Endothelial cell of umbilical vein (primary cell): Measurements from ENCODE around the gene GJE1. TPM values are rescaled to one million over a fixed set of nuclear protein-coding genes. Genes with fewer than 3 reads are reported as not detected.

Source experiments
- BruUV-seq: library from RNA; stranded (reverse); fragments of 400-500 nt; replicated peaks from 2 replicates; lab custom pipeline; 2021; lab: Mats Ljungman, UMichigan
- CTCF ChIA-PET: fragments of 300-600, 350-600 bp; sonication (Branson Sonifier 250); formaldehyde crosslinking; loops from one replicate; lab custom pipeline; 2021; ENCODE audit warnings: antibody characterized with exemption, inconsistent platforms; lab: Charles Lee
- POLR2A ChIA-PET: fragments of 300-600, 350-600 bp; sonication (Branson Sonifier 250); formaldehyde crosslinking; loops from one replicate; lab custom pipeline; 2021; ENCODE audit warnings: antibody characterized with exemption, inconsistent platforms; lab: Charles Lee
- DNase-seq: peaks from one replicate; pipeline ENCODE4 v3.0.0-alpha.2; 2011; ENCODE audit warnings: low read depth, low spot score
- FAIRE-seq: peaks from 2 replicates; lab custom pipeline; 2011; peaks lifted over from hg19 to GRCh38; lab: Jason Lieb, UNC
- H2AFZ ChIP-seq: 2 replicates; pipeline ENCODE4 v1.6.0; 2012; ENCODE audit warnings: low read depth, low read length, control low read depth, inconsistent platforms
- H3K27ac ChIP-seq: 2 replicates; pipeline ENCODE4 v1.5.1; 2011; ENCODE audit warnings: low read depth, mild to moderate bottlenecking, control low read depth, low read length, moderate library complexity; ENCODE audit not compliant: insufficient read depth
- H3K27me3 ChIP-seq, 2 experiments: 2 replicates each; pipeline versions ENCODE4 v1.6.0 to v1.6.1; 2011; ENCODE audit warnings: low read length in 2 of 2, mixed read lengths in 1 of 2; ENCODE audit not compliant: control insufficient read depth in 2 of 2, insufficient read depth in 2 of 2
- H3K36me3 ChIP-seq, 2 experiments: 2 replicates in 1 of 2; 3 replicates in 1 of 2; pipeline ENCODE4 v1.5.1; 2011; ENCODE audit warnings: low read length in 2 of 2, mild to moderate bottlenecking in 1 of 2, moderate library complexity in 1 of 2; ENCODE audit not compliant: control insufficient read depth in 2 of 2, insufficient read depth in 2 of 2; ENCODE audit errors: extremely low read depth in 1 of 2
- H3K4me1 ChIP-seq: 3 replicates; pipeline ENCODE4 v1.5.1; 2011; ENCODE audit warnings: mild to moderate bottlenecking, low read length; ENCODE audit not compliant: control insufficient read depth, insufficient read depth; ENCODE audit errors: extremely low read depth
- H3K4me2 ChIP-seq: 2 replicates; pipeline ENCODE4 v1.6.1; 2011; ENCODE audit warnings: low read length, control low read depth, mixed read lengths; ENCODE audit not compliant: insufficient read depth
- H3K4me3 ChIP-seq, 3 experiments: fragments of 200-600 bp in 1 of 3; sonication (generic), shearing (Covaris generic) in 1 of 3; replicated peaks in 1 of 3; 2 replicates each; pipeline ENCODE4 v1.5.1; 2011 to 2016; ENCODE audit warnings: control low read depth in 3 of 3, low read length in 3 of 3, mild to moderate bottlenecking in 2 of 3, inconsistent platforms in 1 of 3, low read depth in 1 of 3, moderate library complexity in 1 of 3; ENCODE audit not compliant: insufficient read depth in 1 of 3
- H3K79me2 ChIP-seq: 2 replicates; pipeline ENCODE4 v1.6.0; 2012; ENCODE audit warnings: low read length, inconsistent platforms; ENCODE audit not compliant: control insufficient read depth, insufficient read depth
- H3K9ac ChIP-seq: replicated peaks from 2 replicates; pipeline ENCODE3; 2011; ENCODE audit warnings: low read length, control low read depth; ENCODE audit not compliant: insufficient read depth; ENCODE audit errors: extremely low read depth
- H3K9me1 ChIP-seq: replicated peaks from 3 replicates; pipeline ENCODE4 v1.6.0; 2011; ENCODE audit warnings: mild to moderate bottlenecking, low read length; ENCODE audit not compliant: control insufficient read depth, insufficient read depth; ENCODE audit errors: extremely low read depth
- H3K9me3 ChIP-seq: replicated peaks from 2 replicates; pipeline ENCODE4 v1.5.1; 2012; ENCODE audit warnings: low read length, inconsistent platforms; ENCODE audit not compliant: control insufficient read depth, insufficient read depth
- H4K20me1 ChIP-seq: replicated peaks from 2 replicates; pipeline ENCODE3; 2011; ENCODE audit warnings: mild to moderate bottlenecking, low read length; ENCODE audit not compliant: control insufficient read depth, insufficient read depth; ENCODE audit errors: extremely low read depth
- EZH2 ChIP-seq: IDR thresholded peaks from 2 replicates; pipeline ENCODE4 v1.6.1; 2012; ENCODE audit warnings: borderline replicate concordance, low read depth, mild to moderate bottlenecking, moderate library complexity, low read length, inconsistent platforms; ENCODE audit not compliant: severe bottlenecking
- FOS ChIP-seq: IDR thresholded peaks from 2 replicates; pipeline ENCODE4 v1.6.1; 2011; ENCODE audit warnings: mild to moderate bottlenecking, low read length, moderate library complexity, borderline replicate concordance; ENCODE audit not compliant: insufficient read depth
- GATA2 ChIP-seq: IDR thresholded peaks from 2 replicates; pipeline ENCODE4 v1.7.0; 2011; ENCODE audit warnings: low read depth, mild to moderate bottlenecking, moderate library complexity, mixed read lengths, low read length; ENCODE audit not compliant: insufficient read length, insufficient read depth
- JUN ChIP-seq: IDR thresholded peaks from 2 replicates; pipeline ENCODE4 v1.6.1; 2011; ENCODE audit warnings: borderline replicate concordance, low read depth; ENCODE audit not compliant: insufficient read length, insufficient read depth
- MAX ChIP-seq: IDR thresholded peaks from 2 replicates; pipeline ENCODE4 v1.6.1; 2011; ENCODE audit not compliant: insufficient read depth, insufficient read length
- MYC ChIP-seq: IDR thresholded peaks from one replicate; pipeline ENCODE4 v1.6.1; 2011; ENCODE audit warnings: mild to moderate bottlenecking, low read depth, low read length
- POLR2A ChIP-seq: IDR thresholded peaks from 2 replicates; pipeline ENCODE4 v1.6.1; 2012; ENCODE audit warnings: low read depth, mild to moderate bottlenecking, control low read depth, low read length
- POLR2AphosphoS5 ChIP-seq: IDR thresholded peaks from 2 replicates; pipeline ENCODE4 v1.6.1; 2012; ENCODE audit warnings: low read depth, mild to moderate bottlenecking, control low read depth, low read length, moderate library complexity; ENCODE audit not compliant: insufficient read depth
- dilution Hi-C: fragments of 300-500 bp; cut with MboI; formaldehyde crosslinking; loops from one replicate; pipeline ENCODE4 v1.15.0; 2019; ENCODE audit warnings: low sequenced_read_pairs; ENCODE audit not compliant: extremely low pct_ligation_motif_present
- intact Hi-C: fragments of 100-400 bp; cut with micrococcal nuclease; formaldehyde crosslinking; loops from one replicate; pipeline ENCODE4 v1.10.0; 2022
- polyA plus RNA-seq, 4 experiments: library from polyadenylated mRNA; depleted of rRNA in 3 of 4; stranded (reverse) in 3 of 4; unstranded in 1 of 4; fragments of >200 nt; gene quantifications; 2 replicates each; pipeline versions ENCODE4 v1.2.1 to v1.2.3, GENCODE V29; 2011 to 2012; ENCODE audit warnings: missing spikeins in 1 of 4
- total RNA-seq: library from RNA; stranded (reverse); gene quantifications from 2 replicates; pipeline ENCODE4 v1.2.3, GENCODE V29; 2021
- TF ChIP-seq, protein P1 (sequence below), 2 donors: IDR thresholded peaks; 1 replicate in 1 of 2; 2 replicates in 1 of 2; pipeline ENCODE4 v1.5.1; 2011; ENCODE audit warnings: low read length in 2 of 2, mild to moderate bottlenecking in 2 of 2, moderate library complexity in 2 of 2, control low read depth in 1 of 2, inconsistent platforms in 1 of 2, low read depth in 1 of 2; ENCODE audit not compliant: insufficient read depth in 1 of 2; ENCODE audit errors: extremely low read depth in 1 of 2

The GJE1 gene
- total and polyA plus RNA-seq, 2 donors (not counting 3 experiments of a cell fraction or from before 2014, with no cell fraction given) = not detected

DNA sequence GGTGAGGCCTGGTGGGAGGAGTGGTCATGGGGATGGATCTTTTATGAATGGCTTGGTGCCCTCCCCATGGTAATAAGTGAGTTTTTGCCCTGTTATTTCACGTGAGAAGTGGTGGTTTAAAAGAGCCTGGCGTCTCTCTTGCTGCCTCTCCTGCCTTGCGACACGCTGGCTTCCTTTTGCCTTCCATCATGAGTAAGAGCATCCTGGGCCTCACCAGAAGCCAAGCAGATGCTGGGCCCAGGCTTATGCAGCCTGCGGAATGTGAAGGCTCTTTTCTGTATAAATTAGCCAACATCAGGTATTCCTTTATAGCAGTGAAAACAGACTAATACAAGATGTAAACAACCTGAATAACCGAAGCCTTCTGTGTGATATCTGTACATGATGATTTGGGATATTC is 42.0 kb downstream of the GJE1 start:
- no peak overlapping the region for H3K9ac ChIP-seq
- POLR2A ChIA-PET = no interaction called here
- no peaks in the 10 kb centered on the region for H3K4me1 ChIP-seq
- CTCF ChIA-PET = interaction anchor here (1.0 to 1.7 kb wide), 4 partner anchors 11 to 33 kb away, joined by 3 to 6 read pairs (median 3); no protein-coding TSS in a partner anchor
- BruUV-seq = no TSS peak
- H3K36me3 ChIP-seq = peaks cover 3 to 8% of the 10 kb centered on the region in 2 experiments
- no peaks in the 10 kb centered on the region for H3K79me2 ChIP-seq
- H3K27me3 ChIP-seq = no peaks in the 10 kb centered on the region
- H3K27ac ChIP-seq = no peak overlapping the region
- H3K4me3 ChIP-seq = no peak overlapping the region
- no peaks in the 10 kb centered on the region for H3K9me3 ChIP-seq
- FAIRE-seq (no peak), DNase-seq (no peak)
- H2AFZ ChIP-seq = no peak overlapping the region
- peaks cover 2% of the 10 kb centered on the region for H4K20me1 ChIP-seq
- no peak overlapping the region for H3K4me2 ChIP-seq
- dilution Hi-C loops = no loop called here
- intact Hi-C loops = no loop called here
- peaks cover 3% of the 10 kb centered on the region for H3K9me1 ChIP-seq
- no peak for TF ChIP-seq EZH2
- TF ChIP-seq, protein P1, sequence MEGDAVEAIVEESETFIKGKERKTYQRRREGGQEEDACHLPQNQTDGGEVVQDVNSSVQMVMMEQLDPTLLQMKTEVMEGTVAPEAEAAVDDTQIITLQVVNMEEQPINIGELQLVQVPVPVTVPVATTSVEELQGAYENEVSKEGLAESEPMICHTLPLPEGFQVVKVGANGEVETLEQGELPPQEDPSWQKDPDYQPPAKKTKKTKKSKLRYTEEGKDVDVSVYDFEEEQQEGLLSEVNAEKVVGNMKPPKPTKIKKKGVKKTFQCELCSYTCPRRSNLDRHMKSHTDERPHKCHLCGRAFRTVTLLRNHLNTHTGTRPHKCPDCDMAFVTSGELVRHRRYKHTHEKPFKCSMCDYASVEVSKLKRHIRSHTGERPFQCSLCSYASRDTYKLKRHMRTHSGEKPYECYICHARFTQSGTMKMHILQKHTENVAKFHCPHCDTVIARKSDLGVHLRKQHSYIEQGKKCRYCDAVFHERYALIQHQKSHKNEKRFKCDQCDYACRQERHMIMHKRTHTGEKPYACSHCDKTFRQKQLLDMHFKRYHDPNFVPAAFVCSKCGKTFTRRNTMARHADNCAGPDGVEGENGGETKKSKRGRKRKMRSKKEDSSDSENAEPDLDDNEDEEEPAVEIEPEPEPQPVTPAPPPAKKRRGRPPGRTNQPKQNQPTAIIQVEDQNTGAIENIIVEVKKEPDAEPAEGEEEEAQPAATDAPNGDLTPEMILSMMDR (IDR thresholded peaks at IDR 0.05; ENCODE audit: extremely low read depth in 1 of 2, insufficient read depth in 1 of 2, low read depth in 1 of 2, low read length in 2 of 2) = no peak
- no peak for TF ChIP-seq MYC
- TF ChIP-seq JUN = no peak
- TF ChIP-seq POLR2AphosphoS5 = no peak
- no peak for TF ChIP-seq POLR2A
- no peak for TF ChIP-seq GATA2
- TF ChIP-seq MAX = no peak
- TF ChIP-seq FOS = no peak
